Caco-2 (cell line): ENCODE data around the gene RTF2. TPM values are rescaled to one million over a fixed set of nuclear protein-coding genes. Genes with fewer than 3 reads are reported as not detected.

Experiments used
- BruUV-seq: library from RNA; stranded (reverse); fragments of 400-500 nt; replicated peaks from 2 replicates; lab custom pipeline; 2021; lab: Mats Ljungman, UMichigan
- CTCF ChIA-PET: fragments of 300-600 bp; sonication (Branson Sonifier 250); formaldehyde crosslinking; loops from one replicate; lab custom pipeline; 2022; ENCODE audit warnings: antibody characterized with exemption; lab: Charles Lee
- POLR2A ChIA-PET: fragments of 300-600 bp; sonication (Branson Sonifier 250); formaldehyde crosslinking; loops from one replicate; lab custom pipeline; 2022; ENCODE audit warnings: antibody characterized with exemption; lab: Charles Lee
- DNase-seq, 2 experiments: peaks; one replicate each; pipeline versions ENCODE4 v3.0.0 to v3.0.0-alpha.2; 2020 to 2022
- H3K27me3 ChIP-seq: replicated peaks from 2 replicates; pipeline ENCODE4 v1.6.0; 2011; ENCODE audit warnings: low read length; ENCODE audit not compliant: control insufficient read depth, insufficient read depth
- H3K36me3 ChIP-seq: 2 replicates; pipeline ENCODE4 v1.5.1; 2011; ENCODE audit warnings: low read length; ENCODE audit not compliant: control insufficient read depth, insufficient read depth
- H3K4me1 ChIP-seq: fragments of 250-450 bp; sonication (Bioruptor Pico); 2 replicates; pipeline ENCODE4 v1.5.1; 2020; ENCODE audit warnings: mild to moderate bottlenecking
- H3K4me3 ChIP-seq: 2 replicates; pipeline ENCODE4 v1.5.1; 2011; ENCODE audit warnings: low read depth, mild to moderate bottlenecking, control low read depth, low read length
- H3K9me3 ChIP-seq: fragments of 250-450 bp; sonication (Bioruptor Pico); 2 replicates; pipeline ENCODE4 v1.5.1; 2020; ENCODE audit warnings: mild to moderate bottlenecking, moderate library complexity
- H3K27ac Mint-ChIP-seq: one replicate; pipeline ENCODE4 v1.8.0; 2022; ENCODE audit warnings: mixed read lengths; ENCODE audit not compliant: unreplicated experiment
- H3K27me3 Mint-ChIP-seq: one replicate; pipeline ENCODE4 v1.8.0; 2022; ENCODE audit warnings: mixed read lengths; ENCODE audit not compliant: insufficient read depth, unreplicated experiment
- H3K36me3 Mint-ChIP-seq: one replicate; pipeline ENCODE4 v1.8.0; 2022; ENCODE audit warnings: mild to moderate bottlenecking, mixed read lengths; ENCODE audit not compliant: insufficient read depth, unreplicated experiment
- H3K4me1 Mint-ChIP-seq: one replicate; pipeline ENCODE4 v1.8.0; 2022; ENCODE audit warnings: low read depth, mixed read lengths; ENCODE audit not compliant: unreplicated experiment
- H3K4me3 Mint-ChIP-seq: one replicate; pipeline ENCODE4 v1.8.0; 2022; ENCODE audit warnings: mild to moderate bottlenecking, moderate library complexity, mixed read lengths; ENCODE audit not compliant: unreplicated experiment
- H3K9me3 Mint-ChIP-seq: one replicate; pipeline ENCODE4 v1.8.0; 2022; ENCODE audit warnings: mixed read lengths; ENCODE audit not compliant: unreplicated experiment
- intact Hi-C: fragments of 100-400 bp; cut with micrococcal nuclease; formaldehyde crosslinking; loops from one replicate; pipeline ENCODE4 v1.10.0; 2022; ENCODE audit not compliant: unreplicated experiment
- total RNA-seq: library from RNA; stranded (reverse); gene quantifications from 2 replicates; pipeline ENCODE4 v1.2.3, GENCODE V29; 2022
- TF ChIP-seq, protein P1 (sequence below), 2 experiments: fragments of 200-600 bp in 1 of 2; IDR thresholded peaks; 1 replicate in 1 of 2; 2 replicates in 1 of 2; pipeline versions ENCODE4 v1.5.1 to v1.8.0; 2011 to 2022; ENCODE audit warnings: antibody characterized with exemption in 1 of 2, control low read depth in 1 of 2, inconsistent platforms in 1 of 2, low read depth in 1 of 2, low read length in 1 of 2, mild to moderate bottlenecking in 1 of 2, moderate library complexity in 1 of 2; ENCODE audit not compliant: insufficient read depth in 1 of 2, severe bottlenecking in 1 of 2, unreplicated experiment in 1 of 2

RTF2 gene
- total RNA-seq, 1 experiment from 2014 or later: 157 TPM

DNA sequence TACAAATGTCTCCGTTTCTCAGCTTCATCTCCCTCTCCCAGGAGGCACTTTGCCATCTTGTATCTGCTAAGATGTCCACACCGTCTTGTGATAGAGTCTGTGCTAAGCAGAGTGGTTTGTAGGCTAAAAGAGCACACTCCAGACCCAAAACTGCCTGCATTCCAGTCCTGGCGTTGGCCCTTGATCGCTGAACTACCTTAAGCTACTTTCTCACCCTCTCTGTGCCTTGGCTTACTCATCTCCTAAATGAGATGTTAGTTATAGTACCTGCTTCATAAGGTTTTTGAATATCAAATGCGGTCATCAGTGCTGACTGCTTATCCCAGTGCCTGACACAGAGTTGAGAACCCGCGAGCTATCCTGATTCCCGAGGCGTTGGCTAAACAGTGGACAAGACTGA is 42.4 kb upstream of the RTF2 start:
- Histone ChIP-seq H3K27me3 (no peaks in the 10 kb centered on the region), H3K36me3 (no peaks in the 10 kb centered on the region), H3K9me3 (no peaks in the 10 kb centered on the region; the same call in 1 of the 2 replicates), H3K4me3 (no peak overlapping the region), H3K4me1 (peaks cover 21% of the 10 kb centered on the region)
- peaks cover 33% of the 10 kb centered on the region for H3K4me1 Mint-ChIP-seq
- no peaks in the 10 kb centered on the region for H3K27me3 Mint-ChIP-seq
- H3K9me3 Mint-ChIP-seq: no peaks in the 10 kb centered on the region
- no TSS peak for BruUV-seq
- no peaks in the 10 kb centered on the region for H3K36me3 Mint-ChIP-seq
- intact Hi-C loops: no loop called here
- POLR2A ChIA-PET: no interaction called here
- CTCF ChIA-PET: interaction anchor here (0.5 kb wide), 1 partner anchor 12 kb away, joined by 6 read pairs; no protein-coding TSS in a partner anchor
- no peak for DNase-seq
- H3K27ac Mint-ChIP-seq: no peak overlapping the region
- no peak overlapping the region for H3K4me3 Mint-ChIP-seq
- TF ChIP-seq, protein P1, sequence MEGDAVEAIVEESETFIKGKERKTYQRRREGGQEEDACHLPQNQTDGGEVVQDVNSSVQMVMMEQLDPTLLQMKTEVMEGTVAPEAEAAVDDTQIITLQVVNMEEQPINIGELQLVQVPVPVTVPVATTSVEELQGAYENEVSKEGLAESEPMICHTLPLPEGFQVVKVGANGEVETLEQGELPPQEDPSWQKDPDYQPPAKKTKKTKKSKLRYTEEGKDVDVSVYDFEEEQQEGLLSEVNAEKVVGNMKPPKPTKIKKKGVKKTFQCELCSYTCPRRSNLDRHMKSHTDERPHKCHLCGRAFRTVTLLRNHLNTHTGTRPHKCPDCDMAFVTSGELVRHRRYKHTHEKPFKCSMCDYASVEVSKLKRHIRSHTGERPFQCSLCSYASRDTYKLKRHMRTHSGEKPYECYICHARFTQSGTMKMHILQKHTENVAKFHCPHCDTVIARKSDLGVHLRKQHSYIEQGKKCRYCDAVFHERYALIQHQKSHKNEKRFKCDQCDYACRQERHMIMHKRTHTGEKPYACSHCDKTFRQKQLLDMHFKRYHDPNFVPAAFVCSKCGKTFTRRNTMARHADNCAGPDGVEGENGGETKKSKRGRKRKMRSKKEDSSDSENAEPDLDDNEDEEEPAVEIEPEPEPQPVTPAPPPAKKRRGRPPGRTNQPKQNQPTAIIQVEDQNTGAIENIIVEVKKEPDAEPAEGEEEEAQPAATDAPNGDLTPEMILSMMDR (IDR thresholded peaks at IDR 0.05; ENCODE audit: insufficient read depth in 1 of 2, low read depth in 1 of 2, low read length in 1 of 2, severe bottlenecking in 1 of 2, unreplicated experiment in 1 of 2): no peak

DNA sequence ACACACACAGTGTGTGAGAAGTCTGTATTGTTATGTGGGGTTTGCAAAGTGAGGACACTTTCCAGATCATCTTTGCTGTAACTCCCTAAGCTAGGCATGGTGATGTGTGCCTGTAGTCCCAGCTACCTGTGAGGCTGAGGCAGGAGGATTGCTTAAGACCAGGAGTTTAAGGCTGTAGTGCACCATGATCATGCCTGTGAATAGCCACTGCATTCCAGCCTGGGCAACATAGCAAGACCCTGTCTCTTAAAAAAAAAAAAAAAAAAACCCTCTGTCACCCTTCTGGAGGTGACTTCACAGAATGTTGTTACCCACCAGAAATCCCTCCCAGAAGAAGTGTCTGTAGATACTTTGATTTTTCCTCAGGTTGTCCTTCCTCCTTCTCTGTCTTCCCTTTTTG is 41.5 kb upstream of the RTF2 start:
- H3K4me3 Mint-ChIP-seq: no peak overlapping the region
- peaks cover 32% of the 10 kb centered on the region for H3K4me1 Mint-ChIP-seq
- peaks cover 21% of the 10 kb centered on the region for H3K4me1 ChIP-seq
- H3K9me3 ChIP-seq: no peaks in the 10 kb centered on the region; the same call in 1 of the 2 replicates
- ChIA-PET CTCF (no interaction called here), POLR2A (no interaction called here)
- no TSS peak for BruUV-seq
- TF ChIP-seq, protein P1 (IDR thresholded peaks at IDR 0.05; ENCODE audit: insufficient read depth in 1 of 2, low read depth in 1 of 2, low read length in 1 of 2, severe bottlenecking in 1 of 2, unreplicated experiment in 1 of 2): no peak
- H3K27me3 ChIP-seq: no peaks in the 10 kb centered on the region
- H3K36me3 Mint-ChIP-seq: no peaks in the 10 kb centered on the region
- H3K27me3 Mint-ChIP-seq: no peaks in the 10 kb centered on the region
- H3K4me3 ChIP-seq: no peak overlapping the region
- no peaks in the 10 kb centered on the region for H3K9me3 Mint-ChIP-seq
- DNase-seq: no peak
- H3K36me3 ChIP-seq: no peaks in the 10 kb centered on the region
- H3K27ac Mint-ChIP-seq: no peak overlapping the region
- intact Hi-C loops: no loop called here

DNA sequence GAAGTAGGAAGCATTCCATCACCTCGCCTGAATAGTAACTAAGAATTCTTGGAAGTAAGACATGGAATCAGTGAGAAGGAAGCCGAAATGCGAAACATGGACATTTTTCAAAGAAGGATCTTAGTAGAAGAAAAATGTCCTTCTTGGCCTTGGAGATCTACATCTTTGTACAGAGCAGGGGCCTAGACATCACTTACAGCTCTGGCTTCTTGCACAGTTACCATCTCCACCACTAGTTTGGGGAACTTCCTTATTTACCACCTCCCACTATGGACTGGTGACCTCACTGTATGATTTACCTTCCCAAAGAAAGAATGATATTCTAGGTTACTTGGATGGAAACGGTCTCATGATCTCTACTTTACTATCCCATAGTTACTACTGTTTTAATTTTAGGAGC is 40.6 kb upstream of the RTF2 start:
- Mint-ChIP-seq H3K36me3 (no peaks in the 10 kb centered on the region), H3K9me3 (no peaks in the 10 kb centered on the region), H3K4me1 (peaks cover 25% of the 10 kb centered on the region), H3K27ac (no peak overlapping the region), H3K27me3 (no peaks in the 10 kb centered on the region), H3K4me3 (no peak overlapping the region)
- no TSS peak for BruUV-seq
- ChIA-PET CTCF (interaction anchor here (1.3 kb wide), 1 partner anchor 36 kb away, joined by 3 read pairs; the partner anchor contains the start of gene AURKA), POLR2A (no interaction called here)
- Histone ChIP-seq H3K27me3 (no peaks in the 10 kb centered on the region), H3K4me1 (peaks cover 12% of the 10 kb centered on the region), H3K9me3 (no peaks in the 10 kb centered on the region; the same call in 1 of the 2 replicates), H3K4me3 (no peak overlapping the region), H3K36me3 (no peaks in the 10 kb centered on the region)
- no peak for DNase-seq
- intact Hi-C loops: no loop called here
- TF ChIP-seq, protein P1 (IDR thresholded peaks at IDR 0.05; ENCODE audit: insufficient read depth in 1 of 2, low read depth in 1 of 2, low read length in 1 of 2, severe bottlenecking in 1 of 2, unreplicated experiment in 1 of 2): no peak
